HepG2 (cell line): ENCODE measurements around the gene COX6B1. TPM values are rescaled to one million over a fixed set of nuclear protein-coding genes. Genes with fewer than 3 reads are reported as not detected.
A peak's percentile ranks its signal among the peaks of the same experiment; 100 is the strongest.

Experiments
- CBX1 ChIP-seq: IDR thresholded peaks from one replicate; pipeline ENCODE4 v1.6.1; 2016; ENCODE audit warnings: antibody characterized with exemption, low read depth
- ERF ChIP-seq: IDR thresholded peaks from 2 replicates; pipeline ENCODE4 v1.6.1; 2018; ENCODE audit warnings: missing biosample characterization, missing genetic modification reagents
- FOXA1 ChIP-seq, 2 experiments: fragments of 450-650 bp in 1 of 2; sonication (generic) in 1 of 2; formaldehyde crosslinking in 1 of 2; IDR thresholded peaks; 2 replicates each; pipeline versions ENCODE4 v1.4.0 to v1.6.1; 2016 to 2020; ENCODE audit warnings: missing genetic modification reagents in 1 of 2
- NFRKB ChIP-seq: fragments of 450-650 bp; IDR thresholded peaks from 2 replicates; pipeline ENCODE4 v1.6.1; 2017
- RXRA ChIP-seq: sonication (generic); formaldehyde crosslinking; IDR thresholded peaks from 2 replicates; pipeline ENCODE4 v1.5.1; 2020; ENCODE audit warnings: missing genetic modification reagents
- SIN3A ChIP-seq: IDR thresholded peaks from 2 replicates; pipeline ENCODE4 v1.6.1; 2011; ENCODE audit warnings: low read depth, mild to moderate bottlenecking, control low read depth, low read length, borderline replicate concordance
- SP1 ChIP-seq, 2 experiments: fragments of 450-650 bp in 1 of 2; sonication (generic) in 1 of 2; formaldehyde crosslinking in 1 of 2; IDR thresholded peaks; 2 replicates each; pipeline versions ENCODE4 v1.4.0 to v1.6.1; 2016 to 2020; ENCODE audit warnings: missing genetic modification reagents in 1 of 2
- TBX3 ChIP-seq: fragments of 450-650 bp; IDR thresholded peaks from 2 replicates; pipeline ENCODE4 v1.6.1; 2017; ENCODE audit warnings: antibody characterized with exemption, mild to moderate bottlenecking, inconsistent platforms, borderline replicate concordance
- ZMAT3 ChIP-seq: sonication (generic); formaldehyde crosslinking; conservative IDR thresholded peaks from 2 replicates; pipeline ENCODE4 v1.7.0; 2021; ENCODE audit warnings: missing genetic modification reagents
- ZMYM4 ChIP-seq: sonication (generic); formaldehyde crosslinking; IDR thresholded peaks from 2 replicates; pipeline ENCODE4 v1.8.1; 2023; ENCODE audit warnings: mild to moderate bottlenecking, missing genetic modification reagents
- ZNF10 ChIP-seq: sonication (generic); formaldehyde crosslinking; IDR thresholded peaks from 2 replicates; pipeline ENCODE4 v1.4.0; 2020; ENCODE audit warnings: mild to moderate bottlenecking, low read depth, missing genetic modification reagents, borderline replicate concordance
- ZNF282 ChIP-seq: fragments of 450-650 bp; IDR thresholded peaks from 2 replicates; pipeline ENCODE4 v1.6.1; 2018; ENCODE audit not compliant: partially characterized antibody
- ZNF563 ChIP-seq: sonication (generic); formaldehyde crosslinking; IDR thresholded peaks from 2 replicates; pipeline ENCODE4 v1.8.0; 2022; ENCODE audit warnings: mild to moderate bottlenecking, moderate library complexity, missing genetic modification reagents
- ZNF713 ChIP-seq: sonication (generic); formaldehyde crosslinking; IDR thresholded peaks from 2 replicates; pipeline ENCODE4 v1.4.0; 2020; ENCODE audit warnings: mild to moderate bottlenecking, missing genetic modification reagents
- polyA plus RNA-seq, 8 experiments: library from polyadenylated mRNA; depleted of rRNA in 3 of 8; stranded (reverse) in 7 of 8; unstranded in 1 of 8; fragments of >200 nt; fragmentation: Illumina TruSeq in 4 of 8; extraction: Trizol in 4 of 8; gene quantifications; 2 replicates each; pipeline versions ENCODE4 v1.2.1 to v1.2.3, GENCODE V29; 2011 to 2016; ENCODE audit warnings: low read depth in 4 of 8, missing spikeins in 1 of 8, mixed read lengths in 1 of 8; ENCODE audit not compliant: insufficient read depth in 1 of 8
- total RNA-seq, 5 experiments: library from RNA; depleted of rRNA; stranded (reverse); fragments of >200 nt; fragmentation: Illumina TruSeq; extraction: Trizol; gene quantifications; 2 replicates each; pipeline ENCODE4 v1.2.3, GENCODE V29; 2016; ENCODE audit warnings: low read depth in 1 of 5
- TF ChIP-seq, protein P1 (sequence below): sonication (generic); formaldehyde crosslinking; IDR thresholded peaks from 2 replicates; pipeline ENCODE4 v1.8.0; 2022; ENCODE audit warnings: missing genetic modification reagents, mild to moderate bottlenecking, borderline replicate concordance
- TF ChIP-seq, protein P2 (sequence below): sonication (generic); formaldehyde crosslinking; IDR thresholded peaks from 2 replicates; pipeline ENCODE4 v1.9.0; 2021; ENCODE audit warnings: missing genetic modification reagents, borderline replicate concordance
- TF ChIP-seq, protein P3 (sequence below): sonication (generic); formaldehyde crosslinking; IDR thresholded peaks from 2 replicates; pipeline ENCODE4 v1.8.0; 2022; ENCODE audit warnings: mild to moderate bottlenecking, missing genetic modification reagents, borderline replicate concordance
- TF ChIP-seq, protein P4 (sequence below): fragments of 450-650 bp; IDR thresholded peaks from 2 replicates; pipeline ENCODE4 v1.6.1; 2016
- TF ChIP-seq, protein P5 (sequence below): sonication (generic); formaldehyde crosslinking; IDR thresholded peaks from 2 replicates; pipeline ENCODE4 v1.8.1; 2023; ENCODE audit warnings: mild to moderate bottlenecking, missing genetic modification reagents
- TF ChIP-seq, protein P6 (sequence below): sonication (generic); formaldehyde crosslinking; IDR thresholded peaks from 2 replicates; pipeline ENCODE4 v1.5.0; 2020; ENCODE audit warnings: missing genetic modification reagents
- TF ChIP-seq, protein P7 (sequence below): sonication (generic); formaldehyde crosslinking; IDR thresholded peaks from 2 replicates; pipeline ENCODE4 v1.5.1; 2020; ENCODE audit warnings: mild to moderate bottlenecking, missing genetic modification reagents, moderate library complexity

The COX6B1 gene
- total and polyA plus RNA-seq, 2 of the 13 experiments (the other 11 are each of a cell fraction or from before 2014, with no cell fraction given), result 481 to 487 TPM

DNA sequence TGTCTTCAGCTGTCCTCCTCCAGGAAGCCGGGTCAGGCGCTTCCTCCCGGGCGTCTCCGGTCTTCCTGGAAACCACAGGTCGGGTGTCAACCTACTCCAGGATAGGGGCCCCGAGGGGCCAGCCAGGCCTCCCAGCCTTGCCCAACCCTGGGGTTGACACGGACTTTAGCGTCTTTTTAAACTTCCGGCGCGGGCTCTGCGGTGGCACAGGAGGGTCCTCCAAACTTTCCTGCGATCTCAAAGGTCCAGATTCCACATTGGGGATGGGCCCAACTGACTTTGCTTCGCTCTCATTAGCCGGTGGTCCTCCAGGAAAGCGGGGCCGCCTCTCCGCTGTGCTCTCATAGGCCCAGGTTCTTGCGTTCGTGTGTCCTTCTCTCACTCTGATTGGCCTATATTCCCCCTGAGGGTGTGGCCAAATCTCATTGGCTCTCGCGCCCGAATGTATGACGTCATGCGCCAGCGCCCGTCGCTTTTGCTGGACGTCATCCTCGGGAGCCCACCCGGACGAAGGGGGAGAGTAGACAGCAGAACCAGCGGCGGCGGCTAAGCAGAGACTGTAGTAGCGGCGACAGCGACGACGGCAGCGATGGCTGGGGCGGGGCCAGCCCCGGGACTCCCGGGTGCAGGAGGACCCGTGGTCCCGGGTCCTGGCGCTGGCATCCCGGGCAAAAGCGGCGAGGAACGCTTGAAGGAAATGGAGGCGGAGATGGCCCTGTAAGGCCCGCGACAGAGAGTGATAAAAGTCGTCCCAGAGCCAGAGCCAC lies 19.4 kb upstream of the COX6B1 start, which contains the start of gene RBM42 (continued):
- TF ChIP-seq, protein P1, sequence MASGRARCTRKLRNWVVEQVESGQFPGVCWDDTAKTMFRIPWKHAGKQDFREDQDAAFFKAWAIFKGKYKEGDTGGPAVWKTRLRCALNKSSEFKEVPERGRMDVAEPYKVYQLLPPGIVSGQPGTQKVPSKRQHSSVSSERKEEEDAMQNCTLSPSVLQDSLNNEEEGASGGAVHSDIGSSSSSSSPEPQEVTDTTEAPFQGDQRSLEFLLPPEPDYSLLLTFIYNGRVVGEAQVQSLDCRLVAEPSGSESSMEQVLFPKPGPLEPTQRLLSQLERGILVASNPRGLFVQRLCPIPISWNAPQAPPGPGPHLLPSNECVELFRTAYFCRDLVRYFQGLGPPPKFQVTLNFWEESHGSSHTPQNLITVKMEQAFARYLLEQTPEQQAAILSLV (CRISPR knock-in tag), result peak; percentile 93
- TF ChIP-seq ZNF713 (CRISPR knock-in tag), result no peak
- TF ChIP-seq, protein P2, sequence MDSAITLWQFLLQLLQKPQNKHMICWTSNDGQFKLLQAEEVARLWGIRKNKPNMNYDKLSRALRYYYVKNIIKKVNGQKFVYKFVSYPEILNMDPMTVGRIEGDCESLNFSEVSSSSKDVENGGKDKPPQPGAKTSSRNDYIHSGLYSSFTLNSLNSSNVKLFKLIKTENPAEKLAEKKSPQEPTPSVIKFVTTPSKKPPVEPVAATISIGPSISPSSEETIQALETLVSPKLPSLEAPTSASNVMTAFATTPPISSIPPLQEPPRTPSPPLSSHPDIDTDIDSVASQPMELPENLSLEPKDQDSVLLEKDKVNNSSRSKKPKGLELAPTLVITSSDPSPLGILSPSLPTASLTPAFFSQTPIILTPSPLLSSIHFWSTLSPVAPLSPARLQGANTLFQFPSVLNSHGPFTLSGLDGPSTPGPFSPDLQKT (CRISPR knock-in tag), result no peak
- TF ChIP-seq ZMAT3 (CRISPR knock-in tag), result peak; percentile 29; the same call in 1 of the 2 replicates
- TF ChIP-seq, protein P3, sequence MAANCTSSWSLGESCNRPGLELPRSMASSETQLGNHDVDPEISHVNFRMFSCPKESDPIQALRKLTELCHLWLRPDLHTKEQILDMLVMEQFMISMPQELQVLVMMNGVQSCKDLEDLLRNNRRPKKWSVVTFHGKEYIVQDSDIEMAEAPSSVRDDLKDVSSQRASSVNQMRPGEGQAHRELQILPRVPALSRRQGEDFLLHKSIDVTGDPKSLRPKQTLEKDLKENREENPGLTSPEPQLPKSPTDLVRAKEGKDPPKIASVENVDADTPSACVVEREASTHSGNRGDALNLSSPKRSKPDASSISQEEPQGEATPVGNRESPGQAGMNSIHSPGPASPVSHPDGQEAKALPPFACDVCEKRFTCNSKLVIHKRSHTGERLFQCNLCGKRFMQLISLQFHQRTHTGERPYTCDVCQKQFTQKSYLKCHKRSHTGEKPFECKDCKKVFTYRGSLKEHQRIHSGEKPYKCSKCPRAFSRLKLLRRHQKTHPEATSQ (CRISPR knock-in tag), result peak; percentile 24; the same call in 1 of the 2 replicates
- no peak for TF ChIP-seq FOXA1 (IDR thresholded peaks at IDR 0.05)
- no peak for TF ChIP-seq FOXA1 (CRISPR knock-in tag; IDR thresholded peaks at IDR 0.05)
- TF ChIP-seq ZMYM4 (CRISPR knock-in tag), result peak; percentile 98
- TF ChIP-seq SP1 (IDR thresholded peaks at IDR 0.05), result no peak
- peak; percentile 99 for TF ChIP-seq SP1 (CRISPR knock-in tag; IDR thresholded peaks at IDR 0.05)
- TF ChIP-seq, protein P4, sequence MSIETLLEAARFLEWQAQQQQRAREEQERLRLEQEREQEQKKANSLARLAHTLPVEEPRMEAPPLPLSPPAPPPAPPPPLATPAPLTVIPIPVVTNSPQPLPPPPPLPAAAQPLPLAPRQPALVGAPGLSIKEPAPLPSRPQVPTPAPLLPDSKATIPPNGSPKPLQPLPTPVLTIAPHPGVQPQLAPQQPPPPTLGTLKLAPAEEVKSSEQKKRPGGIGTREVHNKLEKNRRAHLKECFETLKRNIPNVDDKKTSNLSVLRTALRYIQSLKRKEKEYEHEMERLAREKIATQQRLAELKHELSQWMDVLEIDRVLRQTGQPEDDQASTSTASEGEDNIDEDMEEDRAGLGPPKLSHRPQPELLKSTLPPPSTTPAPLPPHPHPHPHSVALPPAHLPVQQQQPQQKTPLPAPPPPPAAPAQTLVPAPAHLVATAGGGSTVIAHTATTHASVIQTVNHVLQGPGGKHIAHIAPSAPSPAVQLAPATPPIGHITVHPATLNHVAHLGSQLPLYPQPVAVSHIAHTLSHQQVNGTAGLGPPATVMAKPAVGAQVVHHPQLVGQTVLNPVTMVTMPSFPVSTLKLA, result peak; percentile 59
- peak; percentile 58; the same call in 1 of the 2 replicates for TF ChIP-seq SIN3A
- no peak for TF ChIP-seq CBX1
- TF ChIP-seq, protein P5, sequence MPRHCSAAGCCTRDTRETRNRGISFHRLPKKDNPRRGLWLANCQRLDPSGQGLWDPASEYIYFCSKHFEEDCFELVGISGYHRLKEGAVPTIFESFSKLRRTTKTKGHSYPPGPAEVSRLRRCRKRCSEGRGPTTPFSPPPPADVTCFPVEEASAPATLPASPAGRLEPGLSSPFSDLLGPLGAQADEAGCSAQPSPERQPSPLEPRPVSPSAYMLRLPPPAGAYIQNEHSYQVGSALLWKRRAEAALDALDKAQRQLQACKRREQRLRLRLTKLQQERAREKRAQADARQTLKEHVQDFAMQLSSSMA (CRISPR knock-in tag), result peak; percentile 18; the same call in 1 of the 2 replicates
- TF ChIP-seq TBX3, result no peak
- TF ChIP-seq ZNF282, result no peak
- TF ChIP-seq RXRA (CRISPR knock-in tag), result 0 out of 2 replicates have a peak, but pooled peaks have one; percentile 20
- TF ChIP-seq ZNF563, result peak; percentile 43; the same call in 1 of the 2 replicates
- TF ChIP-seq, protein P6, sequence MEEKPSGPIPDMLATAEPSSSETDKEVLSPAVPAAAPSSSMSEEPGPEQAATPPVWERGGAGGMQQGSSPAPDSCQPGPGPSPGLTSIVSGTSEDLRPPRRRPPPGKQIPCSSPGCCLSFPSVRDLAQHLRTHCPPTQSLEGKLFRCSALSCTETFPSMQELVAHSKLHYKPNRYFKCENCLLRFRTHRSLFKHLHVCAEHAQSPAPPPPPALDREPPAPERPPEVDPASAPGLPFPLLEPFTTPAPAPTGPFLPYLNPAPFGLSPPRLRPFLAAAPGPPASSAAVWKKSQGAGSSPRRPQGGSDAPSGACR (CRISPR knock-in tag), result peak; percentile 64
- TF ChIP-seq ERF (CRISPR knock-in tag), result peak; percentile 59
- no peak for TF ChIP-seq ZNF10
- TF ChIP-seq, protein P7, sequence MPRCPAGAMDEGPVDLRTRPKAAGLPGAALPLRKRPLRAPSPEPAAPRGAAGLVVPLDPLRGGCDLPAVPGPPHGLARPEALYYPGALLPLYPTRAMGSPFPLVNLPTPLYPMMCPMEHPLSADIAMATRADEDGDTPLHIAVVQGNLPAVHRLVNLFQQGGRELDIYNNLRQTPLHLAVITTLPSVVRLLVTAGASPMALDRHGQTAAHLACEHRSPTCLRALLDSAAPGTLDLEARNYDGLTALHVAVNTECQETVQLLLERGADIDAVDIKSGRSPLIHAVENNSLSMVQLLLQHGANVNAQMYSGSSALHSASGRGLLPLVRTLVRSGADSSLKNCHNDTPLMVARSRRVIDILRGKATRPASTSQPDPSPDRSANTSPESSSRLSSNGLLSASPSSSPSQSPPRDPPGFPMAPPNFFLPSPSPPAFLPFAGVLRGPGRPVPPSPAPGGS, result no peak
- TF ChIP-seq NFRKB, result no peak
